ENCODE results near the gene KDM2B. TPM values are rescaled to one million over a fixed set of nuclear protein-coding genes. Genes with fewer than 3 reads are reported as not detected.

KDM2B gene
- total and polyA plus RNA-seq, 10 of the 15 experiments (the other 5 are each of a cell fraction or from before 2014, with no cell fraction given) = 13.6 to 124 (median 40.4) TPM

- peaks cover 1% of the 10 kb centered on the region; the same call in 1 of the 2 replicates for H4K20me1 ChIP-seq (ENCODE audit: control insufficient read depth, insufficient read depth)
- H3K27me3 ChIP-seq (replicated peaks in 1 of 2; ENCODE audit: control insufficient read depth in 2 of 2, insufficient read depth in 2 of 2, low read length in 1 of 2) = no peaks in the 10 kb centered on the region
- SMC1A ChIA-PET (ENCODE audit: uncharacterized antibody, unreplicated experiment) = interaction anchor here (0.7 to 1.3 kb wide), 4 partner anchors 8 to 864 kb away, joined by 3 read pairs; no protein-coding TSS in a partner anchor
- H3K4me1 ChIP-seq (ENCODE audit: control insufficient read depth, insufficient read depth, low read length) = no peaks in the 10 kb centered on the region
- no peak overlapping the region for H3K4me3 ChIP-seq
- H2AFZ ChIP-seq (ENCODE audit: control insufficient read depth, low read depth, low read length) = no peak overlapping the region
- FAIRE-seq (no peak), DNase-seq (ENCODE audit: low read depth, low spot score) (no peak), ATAC-seq (no peak)
- CTCF ChIA-PET = interaction anchor here (0.6 to 1.6 kb wide), 5 partner anchors 28 to 206 kb away, joined by 3 to 4 read pairs (median 4); partner anchors contain the start of gene MORN3
- in situ Hi-C loops (cut with MboI) (no loop called here), intact Hi-C loops (cut with micrococcal nuclease; ENCODE audit: unreplicated experiment) (no loop called here)
- no peak overlapping the region for H3K9ac ChIP-seq (ENCODE audit: control insufficient read depth, insufficient read depth, low read length)
- no peaks in the 10 kb centered on the region for H3K9me3 ChIP-seq (replicated peaks; ENCODE audit: control insufficient read depth, insufficient read depth, low read length)
- peaks cover 0 to 2% of the 10 kb centered on the region in 2 experiments; a peak in 3 of 4 replicates for H3K36me3 ChIP-seq (ENCODE audit: control insufficient read depth in 2 of 2, insufficient read depth in 2 of 2, low read length in 1 of 2)
- BruUV-seq (replicated peaks) = no TSS peak
- no peak overlapping the region for H3K4me2 ChIP-seq (ENCODE audit: control insufficient read depth, insufficient read depth)
- H3K79me2 ChIP-seq (ENCODE audit: control insufficient read depth, insufficient read depth, low read length) = peaks cover 2% of the 10 kb centered on the region
- H3K27ac ChIP-seq (ENCODE audit: control insufficient read depth, insufficient read depth) = no peak overlapping the region
- TF ChIP-seq EGR1 (IDR thresholded peaks at IDR 0.05; ENCODE audit: borderline replicate concordance in 1 of 2, low read depth in 2 of 2, low read length in 2 of 2) (no peak), BRCA1 (IDR thresholded peaks at IDR 0.05; ENCODE audit: low read depth, low read length) (no peak), CEBPZ (IDR thresholded peaks at IDR 0.05; ENCODE audit: low read depth, low read length) (no peak), BCL3 (IDR thresholded peaks at IDR 0.05; ENCODE audit: borderline replicate concordance, insufficient read depth, low read depth, low read length, poor library complexity, severe bottlenecking) (no peak), IRF4 (IDR thresholded peaks at IDR 0.05; ENCODE audit: low read depth, low read length) (no peak), SUPT20H (IDR thresholded peaks at IDR 0.05; ENCODE audit: borderline replicate concordance, control insufficient read depth, low read depth, low read length) (no peak), TAF1 (IDR thresholded peaks at IDR 0.05; ENCODE audit: borderline replicate concordance, low read depth, low read length) (no peak), BMI1 (IDR thresholded peaks at IDR 0.05; ENCODE audit: borderline replicate concordance) (no peak), LARP7 (IDR thresholded peaks at IDR 0.05) (no peak), HCFC1 (IDR thresholded peaks at IDR 0.05; ENCODE audit: low read length) (no peak)
- 94% methylated on average over 3 of the region's 3 CpGs for WGBS (ENCODE audit: insufficient coverage, insufficient replicate concordance, low lambda C conversion rate, missing lambda C conversion rate)
- RAD21 ChIA-PET (ENCODE audit: unreplicated experiment) = interaction anchor here (1.2 kb wide), 1 partner anchor 192 kb away, joined by 4 read pairs; no protein-coding TSS in a partner anchor
- POLR2A ChIA-PET = no interaction called here
These were observed 104.3 kb downstream of the KDM2B start for GRCh38 chr12:121476477-121476876.

All from GM12878 (cell line).